Fibroblast of villous mesenchyme (primary cell): ENCODE measurements around the gene GOLT1A. TPM values are rescaled to one million over a fixed set of nuclear protein-coding genes. Genes with fewer than 3 reads are reported as not detected.

Experiments used
- DNase-seq: peaks from one replicate; pipeline ENCODE4 v3.0.0-alpha.2; 2010; ENCODE audit warnings: low read depth
- H3K4me3 ChIP-seq: 2 replicates; pipeline ENCODE4 v1.5.1; 2011; ENCODE audit warnings: low read depth, mild to moderate bottlenecking, low read length
- total RNA-seq: library from RNA; depleted of rRNA; stranded (reverse); fragments of >200 nt; gene quantifications from 2 replicates; pipeline ENCODE4 v1.2.3, GENCODE V29; 2012
- TF ChIP-seq, protein P1 (sequence below): IDR thresholded peaks from 2 replicates; pipeline ENCODE4 v1.5.1; 2012; ENCODE audit warnings: low read depth, mild to moderate bottlenecking, low read length; ENCODE audit not compliant: insufficient read depth

The GOLT1A gene
- total RNA-seq, 1 donor: not detected

DNA sequence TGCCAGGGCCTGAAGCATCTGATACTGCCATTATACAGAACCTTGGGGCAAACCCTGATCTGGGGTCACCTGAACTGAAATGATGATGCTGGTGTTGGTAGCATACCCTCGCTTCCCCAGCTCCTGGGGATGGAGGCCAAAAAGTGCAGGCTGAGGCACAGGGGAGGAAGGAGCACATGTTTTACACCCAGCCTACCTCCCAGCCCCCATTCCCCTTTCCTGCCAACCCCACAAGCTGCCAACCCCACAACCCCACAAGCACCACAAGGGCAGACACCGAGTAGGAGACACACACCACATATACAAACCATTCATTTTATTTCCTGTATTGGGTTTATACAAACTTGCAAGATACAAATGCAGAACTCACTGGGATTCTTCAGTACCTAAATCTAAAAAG, 4.8 kb upstream of the GOLT1A start:
- DNase-seq: no peak
- H3K4me3 ChIP-seq: no peak overlapping the region
- TF ChIP-seq, protein P1, sequence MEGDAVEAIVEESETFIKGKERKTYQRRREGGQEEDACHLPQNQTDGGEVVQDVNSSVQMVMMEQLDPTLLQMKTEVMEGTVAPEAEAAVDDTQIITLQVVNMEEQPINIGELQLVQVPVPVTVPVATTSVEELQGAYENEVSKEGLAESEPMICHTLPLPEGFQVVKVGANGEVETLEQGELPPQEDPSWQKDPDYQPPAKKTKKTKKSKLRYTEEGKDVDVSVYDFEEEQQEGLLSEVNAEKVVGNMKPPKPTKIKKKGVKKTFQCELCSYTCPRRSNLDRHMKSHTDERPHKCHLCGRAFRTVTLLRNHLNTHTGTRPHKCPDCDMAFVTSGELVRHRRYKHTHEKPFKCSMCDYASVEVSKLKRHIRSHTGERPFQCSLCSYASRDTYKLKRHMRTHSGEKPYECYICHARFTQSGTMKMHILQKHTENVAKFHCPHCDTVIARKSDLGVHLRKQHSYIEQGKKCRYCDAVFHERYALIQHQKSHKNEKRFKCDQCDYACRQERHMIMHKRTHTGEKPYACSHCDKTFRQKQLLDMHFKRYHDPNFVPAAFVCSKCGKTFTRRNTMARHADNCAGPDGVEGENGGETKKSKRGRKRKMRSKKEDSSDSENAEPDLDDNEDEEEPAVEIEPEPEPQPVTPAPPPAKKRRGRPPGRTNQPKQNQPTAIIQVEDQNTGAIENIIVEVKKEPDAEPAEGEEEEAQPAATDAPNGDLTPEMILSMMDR: no peak

DNA sequence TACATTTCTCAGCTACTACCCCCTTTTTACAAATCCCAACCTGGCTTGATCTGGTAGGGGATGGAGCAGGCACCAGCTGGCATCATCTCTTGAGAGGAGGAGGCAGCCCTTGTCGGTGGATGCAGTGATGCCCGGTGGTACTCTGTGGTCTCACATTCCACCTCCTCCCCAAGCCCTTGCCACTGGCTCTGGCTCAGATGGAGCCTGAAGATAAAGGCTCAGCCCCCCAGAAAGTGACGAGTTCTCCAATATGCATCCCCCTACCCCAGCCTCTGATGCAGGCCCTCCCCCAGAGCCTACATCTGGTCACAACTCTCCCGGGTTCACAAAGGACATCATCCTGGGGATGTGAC, 3.8 kb upstream of the GOLT1A start:
- TF ChIP-seq, protein P1: no peak
- no peak overlapping the region for H3K4me3 ChIP-seq
- no peak for DNase-seq

DNA sequence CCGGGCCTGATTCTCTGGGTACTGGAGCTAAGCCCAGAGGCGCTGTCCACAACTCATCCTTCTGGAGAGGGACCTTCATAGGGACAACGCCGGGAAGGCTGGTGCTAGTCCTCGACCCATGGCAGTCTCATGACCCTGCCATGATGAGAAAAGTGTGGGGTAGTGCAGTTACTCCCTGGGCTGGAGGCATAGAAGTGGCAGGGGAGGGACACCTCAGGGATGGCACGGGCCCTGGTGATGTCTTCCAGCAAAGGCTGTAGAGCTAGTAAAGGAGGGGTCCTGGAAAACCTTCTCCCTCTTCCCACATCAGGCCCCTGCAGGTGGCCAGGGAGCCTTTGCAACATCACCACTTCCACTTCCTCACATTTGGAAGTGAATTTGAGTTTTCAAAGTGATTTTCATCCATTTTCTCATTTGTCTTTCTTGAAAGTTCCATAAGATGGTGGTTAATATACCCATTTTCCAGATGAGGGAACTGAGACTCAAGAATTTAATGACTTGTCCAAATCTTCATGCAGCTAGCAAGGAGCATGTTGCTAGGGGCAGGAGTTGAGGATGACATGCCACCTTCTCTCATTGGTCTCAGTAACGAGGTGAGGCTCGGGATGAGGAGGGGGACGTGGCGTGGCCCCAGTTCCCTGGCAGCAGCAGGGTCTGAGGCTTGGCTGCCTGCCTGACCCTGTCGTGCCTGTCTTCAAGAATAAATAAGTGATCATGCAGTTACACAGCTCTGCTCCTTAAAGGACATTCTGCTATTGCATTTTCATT, 3.3 kb upstream of the GOLT1A start:
- no peak for DNase-seq
- TF ChIP-seq, protein P1: no peak
- H3K4me3 ChIP-seq: no peak overlapping the region

DNA sequence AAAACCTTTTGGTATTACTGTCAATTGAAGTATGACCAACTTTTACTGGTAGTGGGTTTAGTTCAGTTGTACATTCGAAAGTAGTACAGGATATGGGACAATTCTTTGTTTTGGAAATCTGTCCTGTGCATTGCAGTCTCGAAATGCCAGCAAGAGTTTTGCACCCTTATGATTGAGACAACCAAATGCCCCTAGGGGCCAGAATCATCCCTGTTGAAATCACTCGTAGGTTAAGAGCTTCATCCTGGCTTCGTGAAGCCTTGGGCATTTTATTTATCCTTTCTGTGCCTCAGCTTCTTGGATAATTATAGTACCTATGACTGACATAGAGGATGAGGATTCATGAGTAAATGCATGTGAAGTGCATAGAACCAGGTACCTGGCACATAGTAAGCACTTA, 2.4 kb upstream of the GOLT1A start:
- TF ChIP-seq, protein P1: no peak
- no peak overlapping the region for H3K4me3 ChIP-seq
- no peak for DNase-seq

DNA sequence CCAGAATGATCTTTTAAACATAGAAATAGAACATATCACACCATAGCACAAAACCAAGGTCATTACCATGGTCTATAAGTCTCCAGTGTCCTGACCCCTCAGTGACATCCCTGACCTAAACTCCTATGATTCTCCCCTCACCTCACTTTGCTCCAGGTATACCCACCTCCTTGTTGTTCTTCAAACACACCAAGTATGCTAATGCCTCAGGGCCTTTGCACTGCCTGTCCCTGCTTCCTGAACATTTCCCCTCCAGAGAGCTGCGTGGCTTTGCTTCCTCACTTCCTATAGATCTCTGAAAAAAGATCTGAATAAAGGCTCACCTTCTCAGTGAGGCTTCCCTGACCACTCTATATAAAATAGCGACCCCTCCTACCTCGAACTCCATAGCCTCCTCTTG, 1.1 kb downstream of the GOLT1A start:
- TF ChIP-seq, protein P1: no peak
- no peak overlapping the region for H3K4me3 ChIP-seq
- no peak for DNase-seq

DNA sequence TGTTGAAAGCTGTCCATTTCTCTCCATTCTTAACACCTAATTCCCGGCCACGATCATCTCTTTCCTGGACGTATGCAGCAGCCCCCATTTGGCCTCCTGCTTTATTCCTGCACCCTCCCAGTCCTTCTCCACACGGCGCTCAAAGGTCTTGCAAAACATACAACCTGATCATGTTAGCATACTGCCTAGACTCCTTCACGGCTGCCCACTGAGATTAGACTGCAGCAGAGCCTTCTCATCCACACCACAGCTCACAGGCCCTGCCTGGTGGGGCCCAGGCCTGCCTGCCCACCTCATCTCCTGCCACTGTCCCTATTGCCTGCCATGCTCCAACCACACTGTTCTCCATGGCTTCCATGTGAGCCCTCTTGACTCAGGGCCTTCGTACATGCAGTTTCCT, 2.7 kb downstream of the GOLT1A start:
- TF ChIP-seq, protein P1: no peak
- DNase-seq: no peak
- H3K4me3 ChIP-seq: no peak overlapping the region

DNA sequence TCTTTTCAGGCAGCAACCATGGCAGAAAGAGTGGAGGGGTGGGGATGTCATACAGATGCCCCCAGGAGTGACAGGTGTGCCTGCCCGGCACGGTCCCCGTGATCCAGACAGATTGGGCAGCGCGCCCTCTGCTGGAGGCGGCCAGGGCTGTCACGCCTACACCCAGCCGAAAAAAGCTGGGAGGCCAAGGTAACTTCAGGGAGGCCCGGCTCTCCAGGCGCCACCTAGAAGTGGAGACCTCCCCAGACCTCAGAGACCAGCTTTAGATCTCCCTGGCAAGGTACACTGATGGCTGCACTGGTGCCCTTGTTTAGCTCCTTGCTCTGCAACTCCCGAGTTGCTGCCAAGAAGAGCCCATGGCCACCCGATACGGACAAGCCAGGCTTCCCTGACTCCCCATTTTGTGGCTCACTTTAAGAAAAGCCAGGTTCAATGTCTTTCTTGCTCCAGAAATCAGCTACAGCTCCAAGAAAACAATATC, 6.6 kb downstream of the GOLT1A start:
- TF ChIP-seq, protein P1: peak; percentile 91
- DNase-seq: peak; percentile 22
- H3K4me3 ChIP-seq: no peak overlapping the region
